HL-60 (cell line): Measurements from ENCODE around the gene MFAP3.
A peak's percentile ranks its signal among the peaks of the same experiment; 100 is the strongest.

Experiments used
- DNase-seq, 2 experiments: peaks; one replicate each; pipeline ENCODE4 v3.0.0-alpha.2; 2010 to 2020; ENCODE audit warnings: low read depth in 1 of 2, low spot score in 1 of 2
- H3K27ac ChIP-seq: fragments of 250-450 bp; sonication (Bioruptor Pico); replicated peaks from 2 replicates; pipeline ENCODE4 v1.5.1; 2020; ENCODE audit warnings: mild to moderate bottlenecking, moderate library complexity
- H3K27me3 ChIP-seq: fragments of 250-450 bp; sonication (Bioruptor Pico); 2 replicates; pipeline ENCODE4 v1.5.1; 2021; ENCODE audit warnings: mild to moderate bottlenecking, moderate library complexity; ENCODE audit not compliant: insufficient read depth, poor library complexity, severe bottlenecking
- H3K4me3 ChIP-seq: replicated peaks from 2 replicates; pipeline ENCODE4 v1.5.1; 2011; ENCODE audit warnings: mild to moderate bottlenecking, control low read depth, low read length; ENCODE audit not compliant: insufficient read depth
- CTCF ChIP-seq: IDR thresholded peaks from one replicate; pipeline ENCODE4 v1.5.1; 2011; ENCODE audit warnings: low read length, control low read depth, inconsistent platforms; ENCODE audit not compliant: insufficient read depth
- GABPA ChIP-seq: IDR thresholded peaks from 2 replicates; pipeline ENCODE4 v1.6.1; 2012; ENCODE audit warnings: low read depth
- POLR2AphosphoS5 ChIP-seq: IDR thresholded peaks from 2 replicates; pipeline ENCODE4 v1.6.1; 2012; ENCODE audit warnings: low read depth
- REST ChIP-seq: IDR thresholded peaks from 2 replicates; pipeline ENCODE4 v1.6.1; 2012; ENCODE audit warnings: low read depth; ENCODE audit not compliant: insufficient replicate concordance
- SPI1 ChIP-seq: IDR thresholded peaks from 2 replicates; pipeline ENCODE4 v1.6.1; 2012; ENCODE audit warnings: low read depth, mild to moderate bottlenecking, borderline replicate concordance

Gene MFAP3

GRCh38 chr5:154072414-154073171, 33.8 kb downstream of the MFAP3 start:
- DNase-seq: peak; percentile 31 to 72
- no peak overlapping the region for H3K4me3 ChIP-seq
- no peaks in the 10 kb centered on the region for H3K27me3 ChIP-seq
- TF ChIP-seq REST (no peak), POLR2AphosphoS5 (no peak), CTCF (peak; percentile 87)
- no peak overlapping the region for H3K27ac ChIP-seq

- no peak overlapping the region for H3K4me3 ChIP-seq
- no peak overlapping the region for H3K27ac ChIP-seq
- no peak for DNase-seq
- no peaks in the 10 kb centered on the region for H3K27me3 ChIP-seq
- TF ChIP-seq CTCF: no peak
- TF ChIP-seq POLR2AphosphoS5: no peak
- TF ChIP-seq REST: no peak
- TF ChIP-seq SPI1: no peak
- TF ChIP-seq GABPA: no peak
Observed at GRCh38 chr5:154076240-154076922, 37.6 kb downstream of the MFAP3 start.

- H3K27me3 ChIP-seq: no peaks in the 10 kb centered on the region
- H3K27ac ChIP-seq: no peak overlapping the region
- H3K4me3 ChIP-seq: no peak overlapping the region
- no peak for TF ChIP-seq REST
- no peak for TF ChIP-seq SPI1
- TF ChIP-seq GABPA: no peak
- TF ChIP-seq CTCF: no peak
- no peak for TF ChIP-seq POLR2AphosphoS5
- no peak for DNase-seq
Observed at GRCh38 chr5:154077696-154078095, 38.9 kb downstream of the MFAP3 start.
